Measurements from ENCODE around the gene WDR1.

DNA sequence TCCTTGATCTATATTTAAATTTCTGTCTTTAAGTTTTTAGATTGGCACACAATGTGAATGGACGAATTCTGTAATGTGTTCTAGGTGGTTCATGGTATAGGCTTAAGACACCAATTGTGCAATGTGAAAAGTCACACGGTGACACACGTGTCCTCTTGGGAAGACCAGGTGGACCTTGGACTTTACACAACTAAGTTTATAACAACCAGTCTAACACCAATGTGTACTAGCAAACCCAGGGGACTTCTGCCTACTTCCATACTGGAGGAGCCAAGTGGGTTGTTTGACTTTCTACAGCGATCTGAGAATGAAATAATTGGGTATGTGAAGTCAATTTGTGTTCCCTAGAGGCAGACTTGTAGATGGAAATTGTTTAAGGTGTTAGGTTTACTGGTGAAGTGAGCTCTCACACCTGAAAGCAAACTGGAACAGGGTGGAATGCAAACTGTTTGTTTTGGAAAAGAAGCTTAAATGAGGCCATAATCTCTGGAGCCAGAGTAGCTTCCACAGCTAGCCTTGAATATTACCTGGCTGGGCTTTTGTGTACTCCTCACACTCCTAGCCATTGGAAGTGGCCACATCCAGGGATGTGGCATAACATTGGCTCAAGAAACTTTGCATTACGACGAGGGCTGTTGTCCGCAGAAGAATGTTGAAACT is 45.9 kb upstream of the WDR1 start:
- TF ChIP-seq RAD21 (IDR thresholded peaks at IDR 0.05; ENCODE audit: low read depth) = no peak
- no peak for TF ChIP-seq ZFX (IDR thresholded peaks at IDR 0.05)
- TF ChIP-seq, protein P1, sequence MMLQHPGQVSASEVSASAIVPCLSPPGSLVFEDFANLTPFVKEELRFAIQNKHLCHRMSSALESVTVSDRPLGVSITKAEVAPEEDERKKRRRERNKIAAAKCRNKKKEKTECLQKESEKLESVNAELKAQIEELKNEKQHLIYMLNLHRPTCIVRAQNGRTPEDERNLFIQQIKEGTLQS (IDR thresholded peaks at IDR 0.05) = no peak
- no peak for TF ChIP-seq POLR2A (IDR thresholded peaks at IDR 0.05; ENCODE audit: borderline replicate concordance, extremely low read depth, insufficient read depth, insufficient read length)
- no peak for TF ChIP-seq SIN3A (IDR thresholded peaks at IDR 0.05; ENCODE audit: low read depth)
